Measurements from ENCODE around the gene TVP23B.
"Not testable (repeated sequence)": the region's sequence is repeated elsewhere in the genome, so short reads cannot be mapped to it uniquely, and the experiment has no call there.

Gene TVP23B

DNA sequence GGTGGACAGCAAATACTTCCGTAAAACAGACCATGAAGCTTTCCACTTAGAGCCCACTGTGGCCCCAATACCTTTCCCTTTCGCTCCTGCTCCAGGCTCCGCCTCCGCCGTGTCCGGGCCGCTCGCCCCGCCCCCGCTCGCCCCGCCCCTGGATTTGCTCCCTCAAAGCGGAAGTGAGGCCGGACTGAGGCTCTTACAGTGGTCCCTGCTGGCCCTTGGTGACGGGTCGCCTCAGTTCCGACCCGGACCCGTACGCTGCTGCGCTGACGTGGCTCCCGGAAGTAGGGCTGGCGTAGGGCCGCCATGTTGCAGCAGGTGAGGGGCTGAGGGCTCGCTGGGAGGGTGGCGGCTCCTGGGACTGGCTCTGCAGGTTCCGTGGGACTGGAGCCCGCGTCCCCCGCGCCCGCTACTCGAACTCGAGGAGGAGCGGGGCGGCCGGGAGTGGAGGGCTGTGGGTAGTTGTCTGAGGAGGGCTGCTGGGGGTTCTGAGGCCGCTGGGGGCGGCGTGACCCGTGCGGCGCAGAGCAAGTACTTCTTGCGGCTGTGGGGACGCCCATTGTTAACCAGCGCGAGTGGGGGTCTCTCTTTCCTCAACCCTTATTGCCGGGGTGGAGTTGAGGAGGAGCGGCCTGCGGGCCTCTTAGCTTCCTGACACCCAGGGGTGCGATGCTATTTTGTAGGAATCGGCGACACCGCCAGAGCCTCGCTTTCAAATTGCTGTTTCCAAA is at the start of gene TVP23B:
TVP23B (plus strand) TSS at position 193 of the 728 bp plus-strand sequence; CDS start at position 304, 111 bp downstream.
- in situ Hi-C loops (cut with MboI; ENCODE audit: low sequenced_read_pairs): not testable (repeated sequence)

DNA sequence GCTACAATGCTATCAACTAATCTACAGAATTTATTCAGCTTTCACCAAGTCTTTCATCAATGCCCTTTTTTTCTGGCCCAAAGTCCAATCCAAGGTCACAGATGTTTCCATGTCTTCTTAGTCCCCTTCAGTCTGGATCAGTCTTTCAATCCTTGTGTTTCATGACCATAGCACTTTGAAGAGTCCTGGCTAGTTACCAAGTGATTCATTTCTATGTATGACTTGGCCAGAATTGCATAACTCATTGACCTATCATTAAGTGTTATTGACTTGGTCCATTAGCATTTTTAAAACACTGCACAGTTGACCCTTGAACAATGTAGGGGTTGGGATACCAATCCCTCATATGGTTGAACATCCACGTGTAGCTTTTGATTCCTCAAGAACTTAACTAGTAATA is 48.5 kb upstream of the TVP23B start:
- in situ Hi-C loops (cut with MboI; ENCODE audit: low sequenced_read_pairs): not testable (repeated sequence)

DNA sequence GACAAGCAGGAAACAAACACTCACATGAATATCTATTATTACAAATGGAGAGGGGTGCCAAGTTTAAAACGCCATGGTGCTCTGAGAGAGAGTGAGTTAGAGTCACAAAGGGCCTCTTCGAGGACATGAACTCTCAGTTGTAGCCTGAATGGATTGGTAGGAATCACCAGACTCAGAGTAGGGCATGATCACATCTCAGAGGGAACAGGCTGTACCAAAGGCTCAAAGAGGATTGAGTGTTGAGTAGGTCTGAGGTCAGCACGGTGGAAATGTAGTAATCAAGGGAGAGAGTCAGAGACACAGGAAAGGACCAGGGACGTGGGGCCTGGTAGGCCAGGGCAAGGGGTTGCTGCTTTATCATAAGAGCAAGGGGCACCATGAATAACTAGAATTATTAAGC is 47.6 kb upstream of the TVP23B start:
- in situ Hi-C loops (cut with MboI; ENCODE audit: low sequenced_read_pairs): not testable (repeated sequence)

DNA sequence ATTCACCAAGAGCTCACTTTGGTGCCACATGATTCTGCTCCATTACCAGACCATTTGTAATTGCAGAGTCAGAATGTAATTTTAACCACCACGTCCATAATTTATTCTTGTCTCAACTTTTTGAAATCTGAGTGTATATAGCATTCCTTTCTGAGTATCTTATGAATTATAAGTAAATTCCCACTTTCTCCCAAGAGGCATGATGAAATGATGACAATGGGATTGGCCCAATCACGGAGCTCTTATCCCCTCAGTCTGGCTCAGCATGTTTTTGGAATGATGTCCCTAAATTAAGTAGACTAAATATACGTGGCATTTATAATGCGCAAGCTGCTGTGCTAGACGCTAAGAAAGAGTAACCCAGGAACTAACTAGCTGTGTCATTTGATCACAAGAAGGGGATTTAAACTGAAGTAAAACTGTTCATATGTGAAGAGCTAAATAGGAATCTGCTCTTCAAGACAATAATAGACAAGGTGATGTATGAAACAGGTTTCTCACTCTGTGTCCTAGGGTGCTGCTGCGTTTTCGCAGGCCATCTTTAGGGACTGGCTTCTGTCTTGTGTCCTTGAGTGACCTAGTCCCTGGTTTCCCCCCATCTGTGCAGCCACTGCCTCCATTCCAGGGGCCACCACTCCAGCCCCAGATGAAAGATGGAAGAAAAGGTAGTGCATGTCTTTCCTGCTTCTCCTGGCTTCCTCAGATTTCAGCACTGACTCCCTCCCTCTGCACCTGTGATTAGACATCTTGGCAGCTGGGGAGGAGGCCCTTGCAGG is 41.2 kb upstream of the TVP23B start:
- in situ Hi-C loops (cut with MboI; ENCODE audit: low sequenced_read_pairs): not testable (repeated sequence)

DNA sequence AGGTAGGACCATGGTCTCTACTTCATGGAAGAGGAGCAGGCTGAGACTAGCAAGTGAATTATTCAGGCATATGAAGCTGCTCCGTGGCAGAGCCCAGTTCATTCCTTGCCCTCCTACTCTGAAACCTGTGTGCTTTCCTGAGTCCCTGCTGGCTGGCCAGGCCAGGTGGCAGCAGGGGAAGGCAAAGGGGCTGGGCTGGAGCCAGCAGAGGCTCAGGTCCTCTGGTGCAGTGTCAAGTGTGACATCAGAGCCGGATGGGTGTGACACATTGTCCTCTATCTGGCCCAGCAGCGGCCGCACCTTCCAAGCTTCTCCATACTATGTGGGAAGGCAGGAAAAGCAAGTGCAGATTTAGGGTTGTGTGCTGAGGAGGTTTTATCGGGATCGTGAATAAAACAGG is 39.8 kb upstream of the TVP23B start:
- in situ Hi-C loops (cut with MboI; ENCODE audit: low sequenced_read_pairs): not testable (repeated sequence)

DNA sequence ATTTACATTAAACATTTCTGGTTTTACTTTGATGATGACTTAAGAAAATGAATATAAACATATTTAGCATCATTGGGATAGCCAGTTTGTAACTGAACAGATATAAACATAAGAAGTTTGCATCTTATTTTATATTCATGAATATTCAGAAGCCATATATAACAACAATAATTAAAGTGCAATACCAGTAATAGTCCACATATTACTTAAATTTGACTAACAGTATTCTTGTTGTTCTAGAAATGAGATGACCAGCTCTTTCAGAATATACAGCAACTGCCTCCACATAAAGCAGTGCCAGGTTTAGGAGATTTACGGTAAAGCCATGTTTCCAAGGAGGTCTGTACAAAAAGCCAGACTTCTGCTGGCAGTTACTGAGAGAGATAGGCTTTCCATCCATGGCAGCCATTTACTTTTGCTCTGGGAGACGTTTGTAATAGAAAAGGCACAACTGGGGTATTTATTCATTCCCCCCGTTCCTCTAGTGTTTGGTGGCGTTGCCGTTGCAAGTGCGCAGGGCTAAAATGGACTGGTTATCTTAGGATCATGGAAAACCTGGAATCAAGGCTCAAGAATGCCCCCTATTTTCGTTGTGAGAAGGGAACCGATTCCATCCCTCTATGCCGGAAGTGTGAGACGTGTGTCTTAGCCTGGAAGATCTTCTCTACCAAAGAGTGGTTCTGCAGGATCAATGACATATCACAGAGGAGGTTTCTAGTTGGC is 37.1 kb upstream of the TVP23B start, which contains the start of gene FBXW10:
FBXW10 (plus strand) TSS at position 356 of the 723 bp plus-strand sequence; CDS start at position 547, 191 bp downstream.
- in situ Hi-C loops (cut with MboI; ENCODE audit: low sequenced_read_pairs): not testable (repeated sequence)

DNA sequence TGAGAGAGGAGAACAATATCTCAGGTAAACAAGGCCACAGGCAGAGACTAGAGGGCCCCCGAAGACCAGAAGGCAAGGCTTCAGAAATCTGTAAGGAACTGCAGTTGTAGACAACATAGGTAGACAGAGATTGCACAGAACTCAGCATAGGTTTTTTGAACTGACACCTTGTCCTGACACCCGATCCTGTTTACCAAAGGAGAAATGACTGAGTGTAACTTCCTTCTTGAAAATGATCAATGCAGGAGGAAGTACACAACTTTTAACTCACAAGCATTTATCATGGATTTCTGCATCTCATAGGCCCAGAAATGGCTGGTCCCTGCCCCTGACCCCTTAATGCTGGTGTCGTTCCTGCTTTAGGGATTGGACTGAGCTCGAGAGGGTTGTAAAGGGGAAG is 36.3 kb upstream of the TVP23B start:
- in situ Hi-C loops (cut with MboI; ENCODE audit: low sequenced_read_pairs): not testable (repeated sequence)

DNA sequence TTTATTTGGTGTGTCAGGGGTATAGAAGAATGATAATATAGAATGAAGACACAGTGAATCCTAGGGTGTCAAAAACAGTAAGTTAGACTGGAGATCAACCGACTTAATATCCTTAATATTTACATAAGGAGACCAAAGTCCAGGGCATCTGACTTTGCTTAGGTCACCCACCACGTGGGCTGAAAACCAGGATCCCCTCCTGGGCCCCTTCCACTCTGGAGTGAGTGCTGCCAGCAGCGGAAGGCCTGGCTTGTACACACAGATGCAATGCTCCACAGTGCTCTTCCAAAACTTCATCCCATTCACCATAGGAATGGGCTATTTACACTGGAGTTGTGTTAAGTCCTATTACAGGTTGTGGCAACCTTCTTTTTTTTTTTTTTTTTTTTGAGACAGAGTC is 34.4 kb upstream of the TVP23B start:
- in situ Hi-C loops (cut with MboI; ENCODE audit: low sequenced_read_pairs): not testable (repeated sequence)

DNA sequence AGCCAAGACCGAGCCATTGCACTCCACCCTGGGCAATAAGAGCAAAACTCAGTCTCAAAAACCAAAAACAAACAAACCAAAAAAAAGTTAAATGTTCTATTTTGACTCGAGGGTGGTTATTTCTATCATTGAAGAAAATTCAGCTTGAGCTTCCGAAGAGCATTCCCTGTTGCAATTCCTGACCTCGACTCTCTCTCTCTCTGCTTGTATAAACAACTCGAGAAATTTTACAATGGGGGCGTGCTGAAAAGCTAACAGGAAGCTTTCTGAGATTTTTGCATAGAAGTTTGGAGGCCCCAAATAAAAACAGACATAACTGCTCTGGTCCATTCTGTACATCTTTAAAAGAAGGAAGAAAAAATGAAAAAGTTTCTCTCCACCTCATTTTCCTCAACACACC is 33.5 kb upstream of the TVP23B start:
- in situ Hi-C loops (cut with MboI; ENCODE audit: low sequenced_read_pairs): not testable (repeated sequence)

DNA sequence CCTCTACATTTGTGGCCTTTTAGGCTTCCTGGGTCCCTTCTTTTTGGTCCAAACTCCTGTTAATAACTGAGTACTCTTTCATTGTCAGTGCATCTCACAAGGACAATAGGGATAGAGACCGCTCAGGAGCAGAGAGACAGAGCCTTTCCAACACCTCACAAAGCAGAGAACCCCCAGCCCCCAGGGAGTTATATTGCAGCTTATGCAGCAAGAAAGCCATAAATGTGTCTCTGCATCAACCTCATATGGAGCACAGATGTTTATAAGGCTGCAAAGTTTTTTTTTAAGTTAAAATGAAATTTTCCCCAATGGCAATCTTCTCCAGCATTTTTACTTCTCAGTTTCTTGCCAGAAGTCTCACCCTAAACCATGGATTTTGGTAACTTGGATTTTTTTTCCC is 30.7 kb upstream of the TVP23B start:
- in situ Hi-C loops (cut with MboI; ENCODE audit: low sequenced_read_pairs): not testable (repeated sequence)

DNA sequence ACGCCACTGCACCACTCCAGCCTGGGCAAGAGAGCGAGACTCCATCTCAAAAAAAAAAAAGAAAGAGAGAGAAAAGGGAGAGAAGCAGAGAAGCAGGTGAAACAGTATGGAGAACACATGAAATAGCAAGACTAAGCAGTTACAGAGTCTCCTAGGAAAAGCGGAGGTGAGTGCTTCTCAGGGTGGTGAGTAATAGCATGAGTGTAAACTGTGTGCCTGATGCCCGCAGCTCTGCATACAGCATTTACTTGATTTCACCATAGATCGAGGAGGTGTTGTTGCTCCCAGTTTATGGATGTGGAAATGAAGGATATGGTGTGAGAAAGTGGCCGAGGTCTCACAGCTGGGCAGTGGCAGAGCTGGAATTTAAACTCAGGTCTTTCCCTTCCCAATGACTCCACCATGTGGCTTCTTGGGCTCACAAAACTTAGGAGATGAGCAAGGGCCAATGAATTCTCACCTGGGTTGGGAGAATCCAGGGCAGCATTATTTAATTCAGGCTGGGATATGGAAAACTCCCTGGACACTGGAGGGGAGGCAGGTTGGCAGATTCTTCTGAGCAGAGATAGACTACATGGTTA is 27.1 kb upstream of the TVP23B start:
- in situ Hi-C loops (cut with MboI; ENCODE audit: low sequenced_read_pairs): not testable (repeated sequence)

DNA sequence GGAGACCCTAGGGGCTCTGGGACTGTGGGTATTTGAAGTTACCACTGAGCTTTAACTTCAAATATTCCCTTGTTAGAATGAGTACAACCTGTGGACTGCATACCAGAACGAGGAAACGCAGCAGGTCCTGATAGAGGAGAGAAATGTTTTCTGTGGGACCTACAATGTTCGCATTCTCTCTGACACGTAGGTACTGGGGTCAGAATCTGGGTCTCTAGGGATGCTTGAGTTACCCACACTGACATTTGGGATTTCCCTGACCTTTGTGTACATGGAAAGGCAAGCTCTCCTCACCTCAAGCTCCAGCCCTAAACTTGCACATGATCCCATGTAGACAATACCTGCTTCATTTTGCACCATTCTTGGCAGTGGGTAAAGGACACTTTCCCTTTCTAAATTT is 25.0 kb upstream of the TVP23B start:
- in situ Hi-C loops (cut with MboI; ENCODE audit: low sequenced_read_pairs): not testable (repeated sequence)

DNA sequence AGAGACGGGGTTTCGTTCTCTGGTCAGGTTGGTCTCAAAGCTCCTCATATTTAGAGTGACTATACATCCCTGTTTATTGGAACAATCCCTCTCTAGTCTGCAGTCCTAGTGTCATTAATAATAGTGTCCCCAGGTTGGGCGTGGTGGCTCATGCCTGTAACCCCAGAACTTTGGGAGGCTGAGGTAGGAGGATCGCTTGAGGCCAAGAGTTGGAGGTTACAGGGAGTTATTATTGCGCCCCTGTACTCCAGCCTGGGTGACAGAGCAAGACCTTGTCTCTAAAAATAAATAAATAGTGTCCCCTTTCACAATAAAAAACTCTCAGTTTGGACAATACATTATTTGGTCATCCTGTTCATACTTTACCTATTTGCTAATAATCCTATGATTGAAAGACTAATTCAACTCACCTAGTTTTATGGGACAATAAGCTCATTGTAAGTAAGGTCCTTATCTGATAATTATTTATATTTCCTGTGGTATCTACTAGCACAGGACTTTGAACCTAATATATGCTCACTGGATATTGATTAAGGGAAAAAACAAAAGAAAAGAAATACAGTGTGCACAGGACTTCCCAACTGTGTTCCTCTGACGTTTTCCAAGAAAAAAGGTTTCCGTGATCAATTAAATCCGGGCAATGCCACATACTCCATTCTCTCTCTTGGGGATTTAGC is 23.5 kb upstream of the TVP23B start:
- in situ Hi-C loops (cut with MboI; ENCODE audit: low sequenced_read_pairs): not testable (repeated sequence)

DNA sequence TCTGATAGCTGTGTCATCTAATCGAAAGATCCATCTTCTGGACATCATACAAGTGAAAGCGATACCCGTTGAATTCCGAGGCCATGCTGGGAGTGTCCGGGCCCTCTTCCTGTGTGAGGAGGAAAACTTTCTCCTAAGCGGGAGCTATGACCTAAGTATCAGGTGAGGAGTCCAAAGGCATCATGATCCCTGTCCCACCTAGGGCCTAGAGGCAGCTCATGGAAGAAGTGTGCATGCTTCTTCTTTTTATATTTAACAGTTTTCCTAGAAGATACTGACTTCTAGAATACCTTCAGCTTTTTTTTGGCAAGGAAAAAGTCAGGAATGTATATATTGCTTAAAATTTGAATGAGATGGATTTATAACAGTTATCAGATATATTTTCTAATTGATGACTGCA is 22.6 kb upstream of the TVP23B start:
- in situ Hi-C loops (cut with MboI; ENCODE audit: low sequenced_read_pairs): not testable (repeated sequence)

DNA sequence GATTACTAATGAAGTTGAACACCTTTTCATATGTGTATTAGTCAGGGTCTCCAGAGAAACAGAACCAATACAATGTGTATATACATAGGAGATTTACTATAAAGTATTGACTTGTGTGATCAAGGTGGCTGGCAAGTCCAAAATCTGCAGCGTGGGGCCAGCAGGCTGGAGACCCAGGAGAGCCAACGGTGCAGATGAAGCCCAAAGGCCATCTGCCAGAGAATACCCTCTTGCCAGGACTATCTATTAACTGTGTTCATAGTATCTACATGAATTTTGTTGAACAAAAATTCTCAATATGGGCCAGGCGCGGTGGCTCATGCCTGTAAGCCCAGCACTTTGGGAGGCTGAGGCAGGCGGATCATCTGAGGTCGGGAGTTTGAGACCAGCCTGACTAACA is 20.8 kb upstream of the TVP23B start:
- in situ Hi-C loops (cut with MboI; ENCODE audit: low sequenced_read_pairs): not testable (repeated sequence)

DNA sequence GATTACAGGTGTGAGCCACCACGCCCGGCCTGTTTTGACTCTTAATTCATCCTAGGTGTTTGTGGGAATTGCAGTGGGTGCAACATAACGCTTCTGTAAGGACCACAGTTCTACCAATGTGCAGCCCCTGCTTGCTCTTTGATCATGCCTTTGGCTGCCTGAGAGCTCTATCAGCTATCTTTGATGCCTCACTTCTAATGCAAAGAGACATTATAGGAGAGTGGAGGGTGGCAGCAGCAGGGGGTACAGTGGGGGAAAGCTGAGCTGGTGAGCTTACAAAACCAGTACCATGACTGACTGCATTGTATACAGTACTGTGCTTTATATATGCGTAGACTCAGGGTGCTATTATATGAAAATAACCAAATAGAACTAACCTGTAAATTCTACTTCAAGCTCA is 10.4 kb upstream of the TVP23B start:
- in situ Hi-C loops (cut with MboI; ENCODE audit: low sequenced_read_pairs): not testable (repeated sequence)

DNA sequence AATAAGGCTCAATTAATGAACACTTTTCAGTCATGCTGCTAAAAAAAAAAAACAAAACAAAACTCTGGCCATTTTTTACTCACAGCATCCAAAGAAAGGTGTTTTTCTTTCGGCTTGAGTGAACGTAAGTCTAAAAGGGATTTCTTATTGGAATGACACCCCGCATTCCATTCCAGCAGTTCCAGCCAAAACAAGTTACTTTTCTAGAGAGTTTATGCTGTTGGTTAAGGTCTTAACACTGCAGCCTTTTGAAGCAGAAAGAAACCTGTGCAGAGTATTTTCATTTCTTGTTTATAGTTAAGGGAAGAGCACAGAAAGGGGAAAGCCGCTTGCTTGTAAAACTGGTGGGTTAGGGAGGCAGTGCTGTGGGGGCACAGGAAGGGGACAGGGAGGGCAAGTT is 9.9 kb upstream of the TVP23B start:
- in situ Hi-C loops (cut with MboI; ENCODE audit: low sequenced_read_pairs): not testable (repeated sequence)

DNA sequence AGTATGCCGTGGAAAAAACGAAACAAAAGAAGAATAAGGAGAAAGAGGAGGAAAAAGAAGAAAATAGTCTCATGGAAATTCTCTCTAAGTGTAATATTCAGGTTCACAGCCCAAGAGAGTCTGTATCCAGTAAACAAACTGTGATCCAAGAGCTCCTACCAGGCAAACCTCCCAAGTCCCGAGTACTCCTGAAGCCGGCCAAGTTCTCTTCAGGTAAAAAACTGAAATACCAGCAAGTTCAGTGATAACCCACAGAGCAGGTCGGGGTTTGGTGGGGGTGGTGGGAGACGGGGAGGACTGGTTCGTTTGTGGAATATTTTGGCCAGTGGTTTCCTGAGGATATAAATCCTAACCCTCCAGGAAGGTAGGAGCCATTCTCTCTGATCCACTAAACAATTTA is 8.5 kb upstream of the TVP23B start:
- in situ Hi-C loops (cut with MboI; ENCODE audit: low sequenced_read_pairs): no loop called here

DNA sequence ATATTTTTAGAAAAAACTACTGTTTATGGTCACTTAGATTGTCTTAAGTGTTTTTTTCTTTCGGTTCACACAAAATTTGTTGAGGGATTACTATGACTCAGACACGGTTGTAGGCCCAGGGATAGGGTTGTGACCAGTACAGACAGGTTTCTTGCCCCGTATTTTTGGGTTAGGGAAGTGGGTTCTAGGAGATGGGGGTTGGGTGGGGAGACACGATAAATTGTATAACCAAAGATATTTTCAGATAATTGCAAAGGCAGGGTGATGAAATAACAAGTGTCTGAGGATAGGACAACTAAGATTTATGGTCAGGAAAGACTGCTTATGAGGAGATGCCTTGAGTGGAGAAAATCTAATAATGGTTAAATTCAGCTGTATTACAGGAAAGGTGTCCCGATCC is 822 bp downstream of the TVP23B start:
- in situ Hi-C loops (cut with MboI; ENCODE audit: low sequenced_read_pairs): not testable (repeated sequence)

DNA sequence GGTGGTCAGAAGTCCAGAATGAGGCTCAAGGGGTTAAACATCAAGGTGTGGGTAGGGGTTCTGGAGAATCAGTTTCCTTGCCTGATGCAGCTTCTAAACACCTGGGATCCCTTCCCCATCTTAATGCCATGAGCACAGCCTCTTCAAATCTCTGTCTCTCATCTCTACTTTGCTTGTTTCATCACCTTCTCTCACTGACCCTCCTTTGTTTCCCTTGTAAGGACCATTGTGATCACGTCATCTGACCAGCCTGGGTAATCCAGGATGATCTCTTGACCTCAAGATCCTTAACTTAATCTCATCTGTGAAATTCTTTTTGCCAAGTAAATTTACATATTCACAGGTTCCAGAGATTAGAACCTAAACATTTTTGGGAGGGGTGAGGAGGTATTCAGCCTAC is 5.0 kb downstream of the TVP23B start:
- in situ Hi-C loops (cut with MboI; ENCODE audit: low sequenced_read_pairs): not testable (repeated sequence)

DNA sequence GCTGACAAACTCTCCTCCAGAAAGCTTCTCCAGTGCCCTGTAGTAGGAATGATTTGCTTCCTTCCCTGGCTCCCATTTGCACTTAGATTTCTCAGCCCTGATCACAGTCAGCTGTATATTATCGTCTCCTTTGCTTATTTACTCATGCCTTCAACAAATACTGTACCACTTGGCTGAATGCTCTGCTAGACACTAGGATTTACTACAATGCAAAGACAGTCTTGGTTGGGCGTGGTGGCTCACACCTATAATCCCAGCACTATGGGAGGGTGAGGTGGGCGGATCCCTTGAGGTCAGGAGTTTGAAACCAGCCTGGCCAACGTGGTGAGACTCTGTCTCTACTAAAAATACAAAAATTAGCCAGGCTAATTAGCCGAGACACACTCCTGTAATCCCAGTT is 5.9 kb downstream of the TVP23B start:
- in situ Hi-C loops (cut with MboI; ENCODE audit: low sequenced_read_pairs): not testable (repeated sequence)

All from hTERT RPE-1 (cell line).